Nephron (organoid): ENCODE data around the gene IL20RB.

Experiments
- H3K27ac Mint-ChIP-seq, 3 experiments: 2 replicates each; pipeline ENCODE4 v1.8.0; 2020; ENCODE audit warnings: mixed read lengths in 3 of 3, mild to moderate bottlenecking in 2 of 3, moderate library complexity in 1 of 3
- H3K27me3 Mint-ChIP-seq: 2 replicates; pipeline ENCODE4 v1.8.0; 2021; ENCODE audit warnings: low read depth, mild to moderate bottlenecking, moderate library complexity, mixed read lengths
- H3K36me3 Mint-ChIP-seq: 2 replicates; pipeline ENCODE4 v1.8.0; 2020; ENCODE audit warnings: low read depth, mixed read lengths
- H3K4me1 Mint-ChIP-seq: 2 replicates; pipeline ENCODE4 v1.8.0; 2020; ENCODE audit warnings: mixed read lengths
- H3K4me3 Mint-ChIP-seq, 3 experiments: 2 replicates each; pipeline ENCODE4 v1.8.0; 2020; ENCODE audit warnings: mild to moderate bottlenecking in 3 of 3, mixed read lengths in 3 of 3, moderate library complexity in 2 of 3
- H3K9me3 Mint-ChIP-seq: 2 replicates; pipeline ENCODE4 v1.8.0; 2020; ENCODE audit warnings: mixed read lengths
- CTCF ChIP-seq, 3 experiments: fragments of 200-600 bp; sonication (generic); IDR thresholded peaks; one replicate each; pipeline ENCODE4 v1.5.0; 2021; ENCODE audit warnings: antibody characterized with exemption in 3 of 3; ENCODE audit not compliant: unreplicated experiment in 3 of 3

The IL20RB gene

GRCh38 chr3:137026701-137027100, 68.9 kb downstream of the IL20RB start:
- H3K4me1 Mint-ChIP-seq = no peaks in the 10 kb centered on the region
- no peak for TF ChIP-seq CTCF (IDR thresholded peaks at IDR 0.05; ENCODE audit: unreplicated experiment in 3 of 3)
- no peaks in the 10 kb centered on the region for H3K36me3 Mint-ChIP-seq
- H3K9me3 Mint-ChIP-seq = no peaks in the 10 kb centered on the region
- H3K27ac Mint-ChIP-seq = no peak overlapping the region
- no peak overlapping the region for H3K4me3 Mint-ChIP-seq
- H3K27me3 Mint-ChIP-seq = peaks cover 30% of the 10 kb centered on the region

GRCh38 chr3:137032465-137033120, 74.8 kb downstream of the IL20RB start:
- Mint-ChIP-seq H3K4me1 (peaks cover 9% of the 10 kb centered on the region), H3K27ac (no peak overlapping the region), H3K27me3 (peaks cover 46% of the 10 kb centered on the region), H3K9me3 (no peaks in the 10 kb centered on the region), H3K36me3 (no peaks in the 10 kb centered on the region), H3K4me3 (peak overlapping the region; percentile 81 to 82 (median 81))
- TF ChIP-seq CTCF (IDR thresholded peaks at IDR 0.05; ENCODE audit: unreplicated experiment in 3 of 3) = peak; percentile 98

- H3K27ac Mint-ChIP-seq = no peak overlapping the region
- H3K4me1 Mint-ChIP-seq = peaks cover 9% of the 10 kb centered on the region
- peaks cover 25% of the 10 kb centered on the region for H3K27me3 Mint-ChIP-seq
- TF ChIP-seq CTCF (IDR thresholded peaks at IDR 0.05; ENCODE audit: unreplicated experiment in 3 of 3) = no peak
- no peak overlapping the region for H3K4me3 Mint-ChIP-seq
- no peaks in the 10 kb centered on the region for H3K9me3 Mint-ChIP-seq
- no peaks in the 10 kb centered on the region for H3K36me3 Mint-ChIP-seq
Observed at GRCh38 chr3:137035631-137036030, 77.8 kb downstream of the IL20RB start.

- Mint-ChIP-seq H3K36me3 (no peaks in the 10 kb centered on the region), H3K9me3 (no peaks in the 10 kb centered on the region), H3K4me3 (no peak overlapping the region), H3K27ac (no peak overlapping the region), H3K4me1 (no peaks in the 10 kb centered on the region), H3K27me3 (no peaks in the 10 kb centered on the region)
- no peak for TF ChIP-seq CTCF (IDR thresholded peaks at IDR 0.05; ENCODE audit: unreplicated experiment in 3 of 3)
Observed at GRCh38 chr3:137039570-137039969, 81.8 kb downstream of the IL20RB start.

GRCh38 chr3:137041251-137041650, 83.5 kb downstream of the IL20RB start:
- Mint-ChIP-seq H3K27ac (no peak overlapping the region), H3K4me3 (no peak overlapping the region), H3K9me3 (no peaks in the 10 kb centered on the region), H3K4me1 (no peaks in the 10 kb centered on the region), H3K27me3 (no peaks in the 10 kb centered on the region), H3K36me3 (no peaks in the 10 kb centered on the region)
- TF ChIP-seq CTCF (IDR thresholded peaks at IDR 0.05; ENCODE audit: unreplicated experiment in 3 of 3) = no peak

GRCh38 chr3:137041686-137042085, 83.9 kb downstream of the IL20RB start:
- no peaks in the 10 kb centered on the region for H3K4me1 Mint-ChIP-seq
- TF ChIP-seq CTCF (IDR thresholded peaks at IDR 0.05; ENCODE audit: unreplicated experiment in 3 of 3) = no peak
- no peaks in the 10 kb centered on the region for H3K9me3 Mint-ChIP-seq
- no peaks in the 10 kb centered on the region for H3K27me3 Mint-ChIP-seq
- H3K36me3 Mint-ChIP-seq = no peaks in the 10 kb centered on the region
- no peak overlapping the region for H3K27ac Mint-ChIP-seq
- H3K4me3 Mint-ChIP-seq = no peak overlapping the region
